Mammary epithelial cell (primary cell): ENCODE measurements around the gene GPC5.

Experiments
- CTCF ChIP-seq, 2 donors: IDR thresholded peaks in 1 of 2; conservative IDR thresholded peaks in 1 of 2; 2 replicates each; pipeline ENCODE4 v1.5.1; 2011 to 2012; ENCODE audit warnings: inconsistent platforms in 2 of 2, low read length in 2 of 2, mild to moderate bottlenecking in 2 of 2, control low read depth in 1 of 2, low read depth in 1 of 2; ENCODE audit not compliant: insufficient read depth in 1 of 2; ENCODE audit errors: extremely low read depth in 1 of 2
- EZH2 ChIP-seq: IDR thresholded peaks from 2 replicates; pipeline ENCODE4 v1.6.1; 2012; ENCODE audit warnings: low read length, inconsistent platforms, borderline replicate concordance

- peak in 1 of 2 donors; percentile 11 for TF ChIP-seq CTCF (conservative IDR thresholded peaks at IDR 0.05 in 1 of 2, IDR thresholded peaks at IDR 0.05 in 1 of 2; ENCODE audit: extremely low read depth in 1 of 2, insufficient read depth in 1 of 2, low read depth in 1 of 2, low read length in 2 of 2)
- no peak for TF ChIP-seq EZH2
Observed at GRCh38 chr13:91576590-91576989, 178.2 kb downstream of the GPC5 start.
